Measurements from ENCODE around the gene ARFIP1. TPM values are rescaled to one million over a fixed set of nuclear protein-coding genes. Genes with fewer than 3 reads are reported as not detected.

ARFIP1 gene
- total RNA-seq, 4 donors from 2014 or later: 34.3 to 45.1 (median 42.1) TPM

GRCh38 chr4:152786627-152787026 is 6.9 kb downstream of the ARFIP1 start:
- no peaks in the 10 kb centered on the region for H3K4me1 ChIP-seq
- H3K4me3 ChIP-seq (replicated peaks in 1 of 3): no peak overlapping the region
- no peaks in the 10 kb centered on the region for H3K36me3 ChIP-seq
- no peaks in the 10 kb centered on the region for H3K9me3 ChIP-seq
- H3K27me3 ChIP-seq: no peaks in the 10 kb centered on the region
- TF ChIP-seq POLR2A (IDR thresholded peaks at IDR 0.05) (no peak), CTCF (IDR thresholded peaks at IDR 0.05) (no peak)
- intact Hi-C loops (cut with DNase I): no loop called here
- DNase-seq: no peak
- no peak overlapping the region for H3K27ac ChIP-seq
- WGBS, 2 donors: 94 to 98% methylated on average over 1 of the region's 1 CpG

GRCh38 chr4:152795891-152796290 is 16.1 kb downstream of the ARFIP1 start:
- Histone ChIP-seq H3K9me3 (no peaks in the 10 kb centered on the region), H3K4me1 (no peaks in the 10 kb centered on the region), H3K36me3 (no peaks in the 10 kb centered on the region), H3K27ac (no peak overlapping the region), H3K27me3 (no peaks in the 10 kb centered on the region), H3K4me3 (replicated peaks in 1 of 3) (no peak overlapping the region)
- 95 to 97% methylated on average over 3 of the region's 3 CpGs for WGBS, 2 donors
- TF ChIP-seq POLR2A (IDR thresholded peaks at IDR 0.05) (no peak), CTCF (IDR thresholded peaks at IDR 0.05) (no peak)
- intact Hi-C loops (cut with DNase I): no loop called here
- no peak for DNase-seq

GRCh38 chr4:152803541-152803940 is 23.8 kb downstream of the ARFIP1 start:
- WGBS, 2 donors: 100% methylated on average over 1 of the region's 1 CpG
- no peaks in the 10 kb centered on the region for H3K4me1 ChIP-seq
- H3K36me3 ChIP-seq: no peaks in the 10 kb centered on the region
- TF ChIP-seq POLR2A (IDR thresholded peaks at IDR 0.05): no peak
- no peak for TF ChIP-seq CTCF (IDR thresholded peaks at IDR 0.05)
- H3K9me3 ChIP-seq: no peaks in the 10 kb centered on the region
- no peak overlapping the region for H3K4me3 ChIP-seq (replicated peaks in 1 of 3)
- intact Hi-C loops (cut with DNase I): no loop called here
- H3K27me3 ChIP-seq: no peaks in the 10 kb centered on the region
- no peak overlapping the region for H3K27ac ChIP-seq
- no peak for DNase-seq

GRCh38 chr4:152805071-152805650 is 25.4 kb downstream of the ARFIP1 start:
- DNase-seq: no peak
- Histone ChIP-seq H3K9me3 (no peaks in the 10 kb centered on the region), H3K27ac (no peak overlapping the region), H3K27me3 (no peaks in the 10 kb centered on the region), H3K4me3 (replicated peaks in 1 of 3) (no peak overlapping the region), H3K4me1 (no peaks in the 10 kb centered on the region), H3K36me3 (no peaks in the 10 kb centered on the region)
- TF ChIP-seq CTCF (IDR thresholded peaks at IDR 0.05) (no peak), POLR2A (IDR thresholded peaks at IDR 0.05) (no peak)
- intact Hi-C loops (cut with DNase I): no loop called here
- 93 to 100% methylated on average over 2 of the region's 2 CpGs for WGBS, 2 donors

GRCh38 chr4:152805818-152806217 is 26.1 kb downstream of the ARFIP1 start:
- H3K27ac ChIP-seq: no peak overlapping the region
- 81 to 86% methylated on average over 2 of the region's 2 CpGs for WGBS, 2 donors
- H3K27me3 ChIP-seq: no peaks in the 10 kb centered on the region
- no peaks in the 10 kb centered on the region for H3K36me3 ChIP-seq
- no peaks in the 10 kb centered on the region for H3K9me3 ChIP-seq
- DNase-seq: no peak
- TF ChIP-seq POLR2A (IDR thresholded peaks at IDR 0.05) (no peak), CTCF (IDR thresholded peaks at IDR 0.05) (no peak)
- H3K4me1 ChIP-seq: no peaks in the 10 kb centered on the region
- intact Hi-C loops (cut with DNase I): no loop called here
- no peak overlapping the region for H3K4me3 ChIP-seq (replicated peaks in 1 of 3)
